Lower lobe of right lung (tissue), 2 donors: ENCODE measurements around the gene PEPD. TPM values are rescaled to one million over a fixed set of nuclear protein-coding genes. Genes with fewer than 3 reads are reported as not detected.

Source experiments
- ATAC-seq, 2 donors: fragments of 200-7000 bp; cut with Tn5 transposase; one replicate each; pipeline ENCODE4 v1.9.1; 2020 to 2022; ENCODE audit warnings: mild to moderate bottlenecking in 2 of 2, moderate library complexity in 2 of 2
- DNase-seq: peaks from one replicate; pipeline ENCODE4 v3.0.0-alpha.2; 2020
- H3K27ac ChIP-seq: fragments of 200-600 bp; one replicate; pipeline ENCODE4 v1.8.0; 2022
- H3K27me3 ChIP-seq: fragments of 200-600 bp; one replicate; pipeline ENCODE4 v1.8.0; 2022; ENCODE audit warnings: low read depth
- H3K36me3 ChIP-seq: fragments of 200-600 bp; one replicate; pipeline ENCODE4 v1.8.0; 2022; ENCODE audit warnings: mild to moderate bottlenecking
- H3K4me1 ChIP-seq: fragments of 200-600 bp; one replicate; pipeline ENCODE4 v1.8.0; 2022
- H3K4me3 ChIP-seq: fragments of 200-600 bp; one replicate; pipeline ENCODE4 v1.8.0; 2022; ENCODE audit warnings: mild to moderate bottlenecking
- H3K9me3 ChIP-seq: fragments of 200-600 bp; one replicate; pipeline ENCODE4 v1.8.0; 2022
- intact Hi-C: fragments of 100-400 bp; cut with DNase I; formaldehyde crosslinking; loops from one replicate; pipeline ENCODE4 v1.11.0; 2022
- total RNA-seq: library from RNA; stranded (reverse); fragmentation: NEBNext Ultra II Directional; extraction: Animal tissue kit (Norgen Biotek cat#: 25700); gene quantifications from one replicate; pipeline ENCODE4 v1.2.1, GENCODE V29; 2021
- TF ChIP-seq, protein P1 (sequence below): fragments of 200-600 bp; IDR thresholded peaks from one replicate; pipeline ENCODE4 v1.8.0; 2022; ENCODE audit warnings: antibody characterized with exemption, mild to moderate bottlenecking
- donor health status: DM: no; HTN: yes; CAD: no; lungs with severe emphysema.

PEPD gene
- total RNA-seq, 1 donor from 2014 or later = 94.0 TPM

DNA sequence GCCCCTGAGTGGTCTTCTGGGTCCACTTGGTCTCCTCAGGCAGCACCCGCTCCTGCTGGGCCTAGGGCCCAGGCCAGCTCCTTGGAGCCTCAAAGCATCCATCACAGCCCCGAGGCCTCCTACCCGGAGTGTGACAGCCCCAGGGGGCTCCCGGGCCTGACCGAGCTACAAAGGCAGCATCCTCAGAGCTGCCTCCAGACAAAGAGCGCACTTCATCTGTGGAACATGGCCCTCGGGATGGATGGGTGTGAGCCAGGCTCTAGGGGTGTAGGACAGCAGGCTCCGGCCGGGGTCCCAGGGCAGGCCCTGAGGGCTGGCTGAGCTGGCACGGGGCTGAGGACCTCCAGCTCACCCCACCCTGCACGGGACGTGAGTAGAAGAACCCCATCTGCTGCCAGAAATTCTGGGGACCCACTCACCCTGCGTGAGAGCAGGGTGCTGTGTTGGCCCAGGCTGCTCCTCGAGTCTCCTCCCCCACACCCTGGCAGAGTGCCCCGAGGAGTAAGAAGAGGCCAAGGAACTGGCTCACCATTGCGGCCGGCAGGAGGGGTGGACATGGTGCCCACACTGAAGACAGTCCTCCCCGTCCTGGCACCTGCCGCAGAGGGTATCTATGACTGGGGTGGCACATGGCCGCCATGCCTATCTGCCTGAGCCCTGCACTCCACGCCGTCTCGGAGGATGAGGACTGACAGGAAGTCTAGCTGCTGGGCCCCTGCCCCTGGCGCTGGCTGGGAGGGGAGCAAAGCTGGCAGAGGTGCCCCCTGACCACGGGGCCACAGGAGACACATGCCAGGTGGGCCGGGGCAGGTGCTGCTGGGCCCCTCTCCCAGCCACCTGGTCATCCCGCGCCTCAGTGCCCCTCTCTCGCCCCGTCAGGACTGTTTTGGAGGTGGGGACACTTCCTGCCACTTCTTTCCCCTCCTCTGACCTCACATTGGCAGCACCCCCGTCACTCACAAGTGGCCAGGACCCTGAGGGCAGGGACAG lies 125.7 kb downstream of the PEPD start:
- TF ChIP-seq, protein P1, sequence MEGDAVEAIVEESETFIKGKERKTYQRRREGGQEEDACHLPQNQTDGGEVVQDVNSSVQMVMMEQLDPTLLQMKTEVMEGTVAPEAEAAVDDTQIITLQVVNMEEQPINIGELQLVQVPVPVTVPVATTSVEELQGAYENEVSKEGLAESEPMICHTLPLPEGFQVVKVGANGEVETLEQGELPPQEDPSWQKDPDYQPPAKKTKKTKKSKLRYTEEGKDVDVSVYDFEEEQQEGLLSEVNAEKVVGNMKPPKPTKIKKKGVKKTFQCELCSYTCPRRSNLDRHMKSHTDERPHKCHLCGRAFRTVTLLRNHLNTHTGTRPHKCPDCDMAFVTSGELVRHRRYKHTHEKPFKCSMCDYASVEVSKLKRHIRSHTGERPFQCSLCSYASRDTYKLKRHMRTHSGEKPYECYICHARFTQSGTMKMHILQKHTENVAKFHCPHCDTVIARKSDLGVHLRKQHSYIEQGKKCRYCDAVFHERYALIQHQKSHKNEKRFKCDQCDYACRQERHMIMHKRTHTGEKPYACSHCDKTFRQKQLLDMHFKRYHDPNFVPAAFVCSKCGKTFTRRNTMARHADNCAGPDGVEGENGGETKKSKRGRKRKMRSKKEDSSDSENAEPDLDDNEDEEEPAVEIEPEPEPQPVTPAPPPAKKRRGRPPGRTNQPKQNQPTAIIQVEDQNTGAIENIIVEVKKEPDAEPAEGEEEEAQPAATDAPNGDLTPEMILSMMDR = no peak
- no peak overlapping the region for H3K4me3 ChIP-seq
- ATAC-seq (peak; percentile 6 to 26), DNase-seq (peak; percentile 72)
- intact Hi-C loops = no loop called here
- peaks cover 6% of the 10 kb centered on the region for H3K36me3 ChIP-seq
- peaks cover 48% of the 10 kb centered on the region for H3K4me1 ChIP-seq
- no peaks in the 10 kb centered on the region for H3K27me3 ChIP-seq
- no peak overlapping the region for H3K27ac ChIP-seq
- H3K9me3 ChIP-seq = no peaks in the 10 kb centered on the region

DNA sequence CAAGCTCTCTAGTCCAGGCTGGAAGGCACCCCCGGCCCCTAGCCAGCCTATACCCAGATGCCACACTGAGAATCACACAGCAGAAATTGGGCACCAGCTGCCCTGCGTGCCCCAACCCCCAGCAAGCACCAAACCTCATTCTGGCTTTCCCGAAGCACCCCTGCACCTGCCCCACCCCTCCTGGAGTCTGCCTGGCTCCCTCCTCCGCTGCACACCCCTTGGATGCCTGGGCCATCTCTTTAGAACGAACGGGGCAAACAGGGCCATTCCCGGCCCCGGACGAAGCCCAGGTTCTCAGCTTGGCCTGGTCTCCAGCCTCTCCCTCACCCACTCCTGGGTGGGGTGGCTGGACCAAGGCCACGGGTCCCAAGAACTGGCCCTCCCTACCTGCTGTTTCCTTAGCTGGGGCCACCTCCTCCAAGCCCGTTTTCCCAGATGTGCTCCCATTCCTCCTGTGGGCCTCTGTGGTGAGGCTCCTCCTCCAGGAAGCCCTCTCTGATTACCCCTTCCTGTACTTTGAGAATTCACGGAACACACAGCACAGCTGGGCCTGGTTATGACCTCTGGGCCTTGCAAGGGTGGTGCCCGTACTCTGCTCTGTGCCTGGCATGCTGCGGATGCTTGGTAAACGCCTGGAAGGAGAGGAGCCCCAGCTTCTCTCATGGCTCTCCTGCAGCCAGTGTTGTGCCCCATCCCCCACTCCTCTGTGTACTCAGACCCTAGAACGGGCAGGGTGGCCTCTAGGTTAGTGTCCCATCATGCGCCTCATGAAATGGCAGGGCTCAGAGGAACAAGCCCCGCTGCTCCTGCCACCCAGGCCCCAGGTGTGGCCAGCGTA lies 126.6 kb downstream of the PEPD start:
- TF ChIP-seq, protein P1 = no peak
- H3K4me3 ChIP-seq = no peak overlapping the region
- peaks cover 6% of the 10 kb centered on the region for H3K36me3 ChIP-seq
- DNase-seq = peak; percentile 44
- peaks cover 57% of the 10 kb centered on the region for H3K4me1 ChIP-seq
- H3K27me3 ChIP-seq = no peaks in the 10 kb centered on the region
- intact Hi-C loops = no loop called here
- H3K27ac ChIP-seq = no peak overlapping the region
- no peak for ATAC-seq
- no peaks in the 10 kb centered on the region for H3K9me3 ChIP-seq

DNA sequence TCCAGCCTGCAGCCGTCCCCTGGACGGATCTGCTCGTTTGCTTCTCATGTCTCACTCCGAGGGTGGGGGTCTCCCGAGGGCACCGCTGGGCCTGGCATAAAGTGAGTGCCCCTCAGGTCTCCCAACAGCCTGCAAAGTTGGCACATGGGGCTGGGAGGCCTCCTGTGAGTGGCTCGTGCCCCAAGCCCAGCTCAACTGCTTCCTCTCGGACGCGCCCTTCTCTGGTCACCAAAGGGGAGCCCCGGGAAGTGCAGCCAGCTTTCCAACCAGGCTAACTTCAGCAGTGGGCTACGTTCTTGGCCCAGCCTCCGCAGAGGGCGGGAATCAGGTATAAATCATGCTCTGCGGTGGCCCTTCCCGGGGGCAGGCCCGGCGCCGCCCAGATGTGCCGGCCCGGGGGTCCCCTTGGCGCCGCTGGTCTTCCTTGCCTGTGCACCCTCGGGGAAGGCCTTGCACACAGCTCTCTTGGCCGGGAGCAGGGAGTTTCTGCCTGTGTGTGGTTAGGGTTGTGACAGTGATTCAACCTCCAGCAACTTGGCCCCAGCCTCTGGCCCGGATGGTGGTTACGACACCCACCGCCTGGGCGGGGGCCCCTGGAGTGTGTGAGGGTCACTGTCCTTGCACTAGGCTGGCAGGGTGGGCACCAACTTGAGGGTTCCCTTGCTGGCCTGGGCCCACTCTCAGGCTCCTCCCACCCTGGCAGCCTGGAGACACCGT lies 127.4 kb downstream of the PEPD start:
- peaks cover 1% of the 10 kb centered on the region for H3K36me3 ChIP-seq
- H3K27me3 ChIP-seq = no peaks in the 10 kb centered on the region
- no peak overlapping the region for H3K4me3 ChIP-seq
- peak; percentile 24 to 31 for ATAC-seq
- no peaks in the 10 kb centered on the region for H3K9me3 ChIP-seq
- intact Hi-C loops = no loop called here
- peaks cover 64% of the 10 kb centered on the region for H3K4me1 ChIP-seq
- peak overlapping the region; percentile 41 for H3K27ac ChIP-seq
- peak; percentile 63 for DNase-seq
- TF ChIP-seq, protein P1 = no peak

DNA sequence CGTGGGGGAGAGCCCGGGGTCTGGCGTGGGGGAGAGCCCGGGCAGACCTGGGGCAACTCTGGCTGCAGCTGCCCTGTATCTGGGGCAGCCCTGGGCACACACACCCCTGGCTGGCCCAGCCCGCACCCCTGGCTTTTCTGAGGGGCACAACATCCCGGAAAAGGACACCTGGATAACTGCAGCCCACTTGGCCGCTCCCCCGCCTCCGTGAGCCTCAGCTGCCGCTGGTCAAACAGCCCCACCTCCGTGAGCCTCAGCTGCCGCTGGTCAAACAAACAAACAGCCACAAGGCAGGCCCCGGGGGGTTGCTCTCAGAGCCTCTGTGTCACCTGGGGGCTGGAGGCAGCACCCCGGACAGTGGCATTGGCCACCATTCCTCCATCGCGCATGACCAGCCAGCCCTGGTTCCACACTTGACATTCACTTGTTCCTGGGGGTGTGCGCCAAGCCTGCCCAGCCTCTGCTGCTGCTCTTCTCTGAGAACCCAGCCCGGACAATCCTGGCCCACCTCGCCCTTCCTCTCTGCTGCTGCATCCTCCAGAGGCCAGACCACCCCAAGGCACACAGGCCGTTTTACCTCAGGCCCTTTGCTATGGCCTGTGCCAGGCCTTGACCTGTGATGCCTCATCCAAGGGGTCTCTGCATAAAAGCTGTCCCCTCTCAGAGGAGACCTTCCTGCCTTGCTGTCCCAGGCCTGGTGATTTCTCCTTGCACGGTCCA lies 128.1 kb downstream of the PEPD start:
- ATAC-seq (no peak), DNase-seq (peak; percentile 43)
- H3K36me3 ChIP-seq = no peaks in the 10 kb centered on the region
- no peak overlapping the region for H3K27ac ChIP-seq
- no peaks in the 10 kb centered on the region for H3K9me3 ChIP-seq
- no peak overlapping the region for H3K4me3 ChIP-seq
- intact Hi-C loops = no loop called here
- TF ChIP-seq, protein P1 = no peak
- no peaks in the 10 kb centered on the region for H3K27me3 ChIP-seq
- peaks cover 72% of the 10 kb centered on the region for H3K4me1 ChIP-seq
